Lung (tissue), 13 donors: ENCODE data around the gene GRXCR1. TPM values are rescaled to one million over a fixed set of nuclear protein-coding genes. Genes with fewer than 3 reads are reported as not detected.

Source experiments
- ATAC-seq: fragments of 200-7000 bp; cut with Tn5 transposase; one replicate; pipeline ENCODE4 v1.9.1; 2020; ENCODE audit warnings: moderate number of reproducible peaks; ENCODE audit not compliant: insufficient read depth, low FRiP score
- DNase-seq, 3 donors: peaks; one replicate each; pipeline ENCODE4 v3.0.0-alpha.2; 2013 to 2017
- H3K27ac ChIP-seq, 2 donors: one replicate each; pipeline ENCODE4 v1.5.1; 2013; ENCODE audit warnings: mild to moderate bottlenecking in 2 of 2, moderate library complexity in 2 of 2, control low read depth in 1 of 2, inconsistent platforms in 1 of 2, low read depth in 1 of 2, low read length in 1 of 2
- H3K27me3 ChIP-seq, 3 donors: one replicate each; pipeline ENCODE4 v1.5.1; 2013; ENCODE audit warnings: low read length in 2 of 3; ENCODE audit not compliant: control insufficient read depth in 3 of 3, insufficient read depth in 3 of 3
- H3K36me3 ChIP-seq, 4 donors: one replicate each; pipeline ENCODE4 v1.5.1; 2013; ENCODE audit warnings: low read length in 4 of 4, mild to moderate bottlenecking in 1 of 4, moderate library complexity in 1 of 4; ENCODE audit not compliant: control insufficient read depth in 4 of 4, insufficient read depth in 4 of 4
- H3K4me1 ChIP-seq, 5 donors: one replicate each; pipeline ENCODE4 v1.5.1; 2013; ENCODE audit warnings: low read length in 5 of 5, mild to moderate bottlenecking in 2 of 5, moderate library complexity in 1 of 5; ENCODE audit not compliant: control insufficient read depth in 5 of 5, insufficient read depth in 5 of 5
- H3K4me3 ChIP-seq: one replicate; pipeline ENCODE4 v1.5.1; 2013; ENCODE audit warnings: mild to moderate bottlenecking, control low read depth, moderate library complexity
- H3K9ac ChIP-seq, 2 donors: one replicate each; pipeline ENCODE4 v1.5.1; 2013; ENCODE audit warnings: low read length in 2 of 2, control low read depth in 1 of 2; ENCODE audit not compliant: insufficient read depth in 1 of 2
- H3K9me3 ChIP-seq, 4 donors: one replicate each; pipeline ENCODE4 v1.5.1; 2013; ENCODE audit warnings: low read length in 3 of 4, mild to moderate bottlenecking in 1 of 4, moderate library complexity in 1 of 4; ENCODE audit not compliant: control insufficient read depth in 4 of 4, insufficient read depth in 3 of 4
- WGBS, 2 donors: extraction: QIAGEN DNeasy Blood & Tissue Kit; methylation state at CpG; one replicate each; pipeline ENCODE4 v1.1.7; 2013; 5-methylcytosine and 5-hydroxymethylcytosine counted together
- polyA plus RNA-seq, 2 donors: library from polyadenylated mRNA; stranded (reverse); fragments of 200-250 nt; gene quantifications; one replicate each; pipeline ENCODE4 v1.2.1, GENCODE V29; 2013
- small RNA-seq: library from RNA; depleted of rRNA; stranded (forward); fragments of <200 nt; gene quantifications from one replicate; pipeline ENCODE3, GENCODE V24; 2014; ENCODE audit warnings: low replicate concordance
- total RNA-seq, 2 donors: library from RNA; depleted of rRNA in 1 of 2; stranded (reverse); fragments of >200 nt in 1 of 2; gene quantifications; one replicate each; pipeline ENCODE4 v1.2.1, GENCODE V29; 2014 to 2021
- TF ChIP-seq, protein P1 (sequence below): IDR thresholded peaks from 2 replicates; pipeline ENCODE4 v1.5.1; 2012; ENCODE audit warnings: mild to moderate bottlenecking; ENCODE audit errors: control extremely low read depth, extremely low read depth
- donor health status: control.
- donor health status: control.
- donor health status: Bipolar disorder and iron deficiency.
- donor health status: healthy.
- donor health status: DM: yes; HTN: yes; CAD: no.

Gene GRXCR1
- total and polyA plus RNA-seq, 4 donors = not detected

- H3K9ac ChIP-seq = no peak overlapping the region
- H3K36me3 ChIP-seq = no peaks in the 10 kb centered on the region
- no peak overlapping the region for H3K27ac ChIP-seq
- ATAC-seq (no peak), DNase-seq (peak in 1 of 3 donors; percentile 5)
- H3K4me1 ChIP-seq = no peaks in the 10 kb centered on the region
- TF ChIP-seq, protein P1, sequence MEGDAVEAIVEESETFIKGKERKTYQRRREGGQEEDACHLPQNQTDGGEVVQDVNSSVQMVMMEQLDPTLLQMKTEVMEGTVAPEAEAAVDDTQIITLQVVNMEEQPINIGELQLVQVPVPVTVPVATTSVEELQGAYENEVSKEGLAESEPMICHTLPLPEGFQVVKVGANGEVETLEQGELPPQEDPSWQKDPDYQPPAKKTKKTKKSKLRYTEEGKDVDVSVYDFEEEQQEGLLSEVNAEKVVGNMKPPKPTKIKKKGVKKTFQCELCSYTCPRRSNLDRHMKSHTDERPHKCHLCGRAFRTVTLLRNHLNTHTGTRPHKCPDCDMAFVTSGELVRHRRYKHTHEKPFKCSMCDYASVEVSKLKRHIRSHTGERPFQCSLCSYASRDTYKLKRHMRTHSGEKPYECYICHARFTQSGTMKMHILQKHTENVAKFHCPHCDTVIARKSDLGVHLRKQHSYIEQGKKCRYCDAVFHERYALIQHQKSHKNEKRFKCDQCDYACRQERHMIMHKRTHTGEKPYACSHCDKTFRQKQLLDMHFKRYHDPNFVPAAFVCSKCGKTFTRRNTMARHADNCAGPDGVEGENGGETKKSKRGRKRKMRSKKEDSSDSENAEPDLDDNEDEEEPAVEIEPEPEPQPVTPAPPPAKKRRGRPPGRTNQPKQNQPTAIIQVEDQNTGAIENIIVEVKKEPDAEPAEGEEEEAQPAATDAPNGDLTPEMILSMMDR = no peak
- no peaks in the 10 kb centered on the region for H3K9me3 ChIP-seq
- no peaks in the 10 kb centered on the region for H3K27me3 ChIP-seq
- H3K4me3 ChIP-seq = no peak overlapping the region
These were observed 156.8 kb downstream of the GRXCR1 start for GRCh38 chr4:43049326-43049725.

- H3K9ac ChIP-seq = no peak overlapping the region
- ATAC-seq (no peak), DNase-seq (no peak)
- no peak overlapping the region for H3K4me3 ChIP-seq
- no peaks in the 10 kb centered on the region for H3K4me1 ChIP-seq
- TF ChIP-seq, protein P1 = no peak
- H3K27me3 ChIP-seq = no peaks in the 10 kb centered on the region
- H3K36me3 ChIP-seq = no peaks in the 10 kb centered on the region
- no peak overlapping the region for H3K27ac ChIP-seq
- H3K9me3 ChIP-seq = peaks cover 0 to 1% (median 0%) of the 10 kb centered on the region in 4 donors
These were observed 173.9 kb downstream of the GRXCR1 start for GRCh38 chr4:43066415-43066814.

- Histone ChIP-seq H3K27ac (no peak overlapping the region), H3K36me3 (no peaks in the 10 kb centered on the region), H3K4me1 (no peaks in the 10 kb centered on the region), H3K4me3 (no peak overlapping the region), H3K9ac (no peak overlapping the region), H3K27me3 (no peaks in the 10 kb centered on the region), H3K9me3 (peaks cover 0 to 1% (median 0%) of the 10 kb centered on the region in 4 donors)
- 74 to 88% methylated on average over 6 of the region's 6 CpGs for WGBS, 2 donors
- DNase-seq (no peak), ATAC-seq (no peak)
- TF ChIP-seq, protein P1 = no peak
These were observed 178.6 kb downstream of the GRXCR1 start for GRCh38 chr4:43071069-43071468.

Small RNA genes within 50 kb of the gene (small RNA-seq; reads per million reads assigned to genes)
- gene RN7SKP82 = not detected

Other genes with a start within 250 kb of the GRXCR1 start
- 100 to 1,000 TPM in 1 of 2 donors, 10 to 100 TPM in 1; 60.3 to 297 TPM for gene ATP8A1, start 235.6 kb upstream of the GRXCR1 start, total RNA-seq
- 10 to 100 TPM; 13.8 to 37.6 TPM for gene ATP8A1, start 235.6 kb upstream of the GRXCR1 start, polyA plus RNA-seq